Kidney epithelial cell (primary cell): Measurements from ENCODE around the gene MSANTD1. TPM values are rescaled to one million over a fixed set of nuclear protein-coding genes. Genes with fewer than 3 reads are reported as not detected.

ENCODE experiments used
- DNase-seq: peaks from one replicate; pipeline ENCODE4 v3.0.0-alpha.2; 2010; ENCODE audit warnings: low read depth
- H3K27me3 ChIP-seq: 2 replicates; pipeline ENCODE4 v1.6.0; 2011; ENCODE audit warnings: low read length; ENCODE audit not compliant: control insufficient read depth, insufficient read depth
- H3K36me3 ChIP-seq: 2 replicates; pipeline ENCODE4 v1.5.1; 2011; ENCODE audit warnings: low read length; ENCODE audit not compliant: control insufficient read depth, insufficient read depth
- H3K4me3 ChIP-seq: 2 replicates; pipeline ENCODE4 v1.5.1; 2011; ENCODE audit warnings: low read depth, mild to moderate bottlenecking, control low read depth, low read length
- CTCF ChIP-seq: IDR thresholded peaks from 2 replicates; pipeline ENCODE4 v1.5.1; 2011; ENCODE audit warnings: mild to moderate bottlenecking, moderate library complexity, low read length, control low read depth, inconsistent platforms; ENCODE audit not compliant: insufficient read depth, poor library complexity, severe bottlenecking
- total RNA-seq: library from RNA; depleted of rRNA; stranded (reverse); fragments of >200 nt; gene quantifications from 2 replicates; pipeline ENCODE4 v1.2.3, GENCODE V29; 2015

The MSANTD1 gene
- total RNA-seq, 1 donor from 2014 or later, result 0.50 TPM

GRCh38 chr4:3249711-3250437, 915 bp downstream of the MSANTD1 start:
- TF ChIP-seq CTCF, result no peak
- Histone ChIP-seq H3K27me3 (no peaks in the 10 kb centered on the region), H3K4me3 (no peak overlapping the region), H3K36me3 (no peaks in the 10 kb centered on the region)
- DNase-seq, result no peak

- no peak overlapping the region for H3K4me3 ChIP-seq
- no peak for TF ChIP-seq CTCF
- DNase-seq, result no peak
- no peaks in the 10 kb centered on the region for H3K36me3 ChIP-seq
- H3K27me3 ChIP-seq, result no peaks in the 10 kb centered on the region
Measured at GRCh38 chr4:3250438-3250955, 1.5 kb downstream of the MSANTD1 start.

- Histone ChIP-seq H3K36me3 (no peaks in the 10 kb centered on the region), H3K4me3 (no peak overlapping the region), H3K27me3 (no peaks in the 10 kb centered on the region)
- TF ChIP-seq CTCF, result no peak
- peak; percentile 23 for DNase-seq
Measured at GRCh38 chr4:3250956-3251690, 2.2 kb downstream of the MSANTD1 start.

GRCh38 chr4:3251691-3252479, 2.9 kb downstream of the MSANTD1 start:
- DNase-seq, result no peak
- no peak overlapping the region for H3K4me3 ChIP-seq
- no peaks in the 10 kb centered on the region for H3K27me3 ChIP-seq
- no peak for TF ChIP-seq CTCF
- H3K36me3 ChIP-seq, result no peaks in the 10 kb centered on the region

- Histone ChIP-seq H3K36me3 (no peaks in the 10 kb centered on the region), H3K4me3 (no peak overlapping the region), H3K27me3 (no peaks in the 10 kb centered on the region)
- no peak for DNase-seq
- TF ChIP-seq CTCF, result no peak
Measured at GRCh38 chr4:3252480-3252828, 3.5 kb downstream of the MSANTD1 start.
